Activated T-helper 2 cell treated with anti-CD3 and anti-CD28 coated beads, Interferon-gamma antibody, Interleukin-2, Interleukin-4, amounts not matched to agents 10 μg/mL and 5 μg/mL and 100 μg/mL, durations not matched to agents 14 hours and 24 hours and 36 hours (primary cell): ENCODE measurements around the gene ARL4A. TPM values are rescaled to one million over a fixed set of nuclear protein-coding genes. Genes with fewer than 3 reads are reported as not detected.

Source experiments
- total RNA-seq: library from RNA; stranded (reverse); gene quantifications from 2 replicates; pipeline ENCODE4 v1.2.3, GENCODE V29; 2022

ARL4A gene
- total RNA-seq, 1 donor from 2014 or later, result 14.8 TPM

Other genes starting within 250 kb of the ARL4A start
- gene SCIN, start 116.9 kb upstream of the ARL4A start, total RNA-seq, result not detected in 2 replicates